Activated T-helper 9 cell treated with anti-CD3 and anti-CD28 coated beads, Interleukin-2, amount 50 U/mL, for 16 hours (primary cell): ENCODE data around the gene FOXF2.

Experiments
- DNase-seq: peaks from one replicate; pipeline ENCODE4 v3.0.0-alpha.2; 2020; ENCODE audit warnings: low read depth

Gene FOXF2

DNA sequence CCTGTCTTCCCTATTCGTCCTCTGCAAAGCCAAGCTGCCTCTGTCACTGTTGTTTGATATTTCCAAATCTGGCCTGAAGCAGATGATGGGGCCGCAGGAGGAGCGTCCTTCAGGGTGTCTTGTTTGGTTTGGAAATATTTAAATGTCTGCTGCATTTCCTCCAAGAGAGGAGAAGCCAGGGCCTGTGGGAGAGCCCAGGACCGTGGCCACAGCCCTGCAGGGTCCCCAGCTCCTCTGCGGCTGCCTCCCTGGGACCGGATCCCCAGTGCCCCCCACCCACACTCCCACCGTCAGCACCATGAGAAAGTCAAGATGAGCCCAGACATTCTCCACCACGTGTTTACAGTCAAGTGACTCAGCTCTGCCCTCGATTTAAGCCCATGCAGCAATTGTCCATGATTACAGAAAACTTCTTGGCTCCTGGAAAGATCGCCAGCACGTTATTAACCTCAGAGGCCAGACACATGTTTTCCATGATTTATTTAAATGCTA, 18.2 kb downstream of the FOXF2 start:
- DNase-seq = no peak

DNA sequence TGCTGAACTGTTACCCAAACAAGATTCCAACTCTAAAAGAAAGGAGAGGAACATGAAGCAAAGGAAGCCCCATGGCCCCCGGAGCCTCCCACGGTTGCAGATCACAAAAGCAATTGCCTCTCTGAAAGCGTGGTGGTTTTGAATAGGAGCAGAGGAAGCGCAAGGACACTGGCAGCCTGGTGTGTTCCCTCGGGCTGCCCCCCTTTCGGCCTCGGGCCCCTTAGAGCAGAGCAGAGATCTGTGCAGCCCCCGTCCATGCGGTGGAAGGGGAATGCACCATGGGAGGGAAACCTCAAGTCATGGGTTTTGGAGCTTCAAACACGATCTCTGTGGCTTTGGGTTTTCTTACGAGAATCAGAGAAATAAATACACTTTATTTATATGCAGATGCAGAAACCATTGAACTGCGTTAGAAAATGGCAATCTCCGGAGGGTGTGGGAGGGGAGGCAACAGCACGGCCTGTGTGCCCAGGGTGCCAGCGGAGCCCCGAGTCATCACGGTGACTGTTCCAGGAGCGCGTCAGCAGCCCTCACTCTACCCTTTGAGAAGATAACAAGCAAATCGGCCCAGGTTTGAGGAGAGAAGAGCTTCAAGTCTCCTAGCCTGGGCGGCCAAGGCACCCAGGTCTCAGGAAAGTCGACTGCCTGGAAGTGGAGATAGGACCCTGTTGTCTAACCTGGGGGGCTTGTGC, 20.5 kb downstream of the FOXF2 start:
- no peak for DNase-seq

DNA sequence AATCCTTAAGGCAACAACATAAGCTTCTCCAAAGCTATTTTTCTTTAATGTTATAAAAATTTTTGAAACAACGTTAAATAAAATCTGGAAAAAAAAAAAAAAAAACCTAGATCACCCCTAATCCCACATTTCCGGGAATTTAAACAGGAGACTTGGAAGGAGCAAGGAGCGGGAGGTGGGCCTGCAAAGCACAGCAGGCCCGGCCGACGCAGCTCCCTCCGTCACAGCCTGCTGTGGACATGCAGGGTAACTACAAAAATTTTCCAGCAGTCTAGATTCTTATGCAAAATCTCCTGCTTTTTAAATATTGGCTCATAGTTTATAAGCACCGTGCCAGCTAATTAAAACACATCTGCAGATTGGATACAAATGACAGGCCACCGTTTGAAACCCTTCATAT, 23.5 kb downstream of the FOXF2 start:
- no peak for DNase-seq

DNA sequence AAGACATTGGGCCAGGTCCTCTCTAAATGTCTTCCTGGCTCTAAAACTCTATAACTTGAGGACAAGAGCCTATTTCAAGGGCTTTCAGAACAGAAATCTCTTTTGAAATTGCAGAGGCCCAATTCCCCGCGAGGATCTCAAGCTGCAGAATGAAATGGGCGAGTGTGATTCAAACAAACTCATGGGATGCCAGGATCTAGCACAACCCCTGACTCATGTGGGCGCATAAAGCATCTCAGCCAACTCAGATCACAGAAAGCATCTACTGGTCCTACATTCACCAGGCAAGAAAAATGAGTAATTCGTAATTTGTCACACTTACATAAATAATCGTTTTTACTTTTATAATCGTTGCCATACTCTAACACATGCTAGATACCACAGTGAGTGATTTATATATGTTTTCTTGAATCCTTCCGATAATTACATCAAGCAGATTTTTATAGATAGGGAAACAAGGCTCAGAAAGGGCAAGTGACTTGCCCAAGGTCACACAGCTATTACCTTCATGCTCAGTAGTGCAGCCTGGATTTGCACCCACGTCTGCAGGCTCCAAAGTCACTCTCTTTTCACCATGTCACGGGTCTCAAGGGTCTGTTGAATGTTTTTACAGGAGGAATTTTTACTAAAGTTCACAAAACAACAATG, 26.2 kb downstream of the FOXF2 start:
- no peak for DNase-seq

DNA sequence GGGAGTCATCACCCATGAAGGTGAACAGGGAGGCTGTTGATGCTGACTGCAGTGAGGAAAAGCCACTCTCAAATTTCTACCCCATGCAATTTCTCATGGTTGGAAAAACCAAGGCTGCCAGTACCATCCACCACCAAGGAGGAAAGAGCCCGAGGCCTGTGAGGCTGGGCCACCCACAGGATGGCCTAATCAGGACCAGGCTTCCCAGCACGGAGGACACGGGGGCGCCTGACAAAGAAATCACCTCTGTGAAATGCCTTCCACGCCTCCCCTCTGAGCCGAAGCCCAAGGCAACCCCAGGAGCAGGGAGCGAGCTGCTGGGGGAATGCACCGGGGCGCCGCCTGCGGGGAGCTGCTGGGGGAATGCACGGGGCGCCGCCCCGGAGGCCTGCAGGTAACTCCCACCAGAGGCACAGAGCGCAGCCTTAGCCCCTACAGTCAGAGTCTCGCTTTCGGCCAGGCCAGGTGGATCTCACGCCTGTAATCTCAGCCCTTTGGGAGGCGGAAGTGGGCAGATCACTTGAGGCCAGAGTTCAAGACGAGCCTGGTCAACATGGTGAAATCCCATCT, 26.9 kb downstream of the FOXF2 start:
- no peak for DNase-seq

DNA sequence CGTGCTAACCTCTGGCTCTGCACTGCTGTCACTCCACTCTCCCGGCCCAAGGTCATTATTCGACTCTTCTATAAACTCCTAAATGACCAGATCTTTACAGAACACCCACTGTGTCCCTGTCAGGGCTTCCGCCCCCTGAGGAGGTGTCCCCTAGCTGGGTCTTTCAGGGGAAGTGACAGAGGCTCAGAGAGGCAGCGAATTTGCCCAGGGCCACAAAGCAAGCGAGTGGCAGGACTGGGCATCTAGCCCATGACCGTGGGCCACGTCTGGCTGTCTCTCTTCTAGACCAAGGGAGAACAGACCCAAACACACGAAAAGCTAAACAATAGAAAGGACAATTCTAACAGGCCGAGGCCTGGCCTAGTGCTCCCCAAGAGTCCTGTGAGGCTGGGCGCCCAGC, 27.4 kb downstream of the FOXF2 start:
- no peak for DNase-seq

DNA sequence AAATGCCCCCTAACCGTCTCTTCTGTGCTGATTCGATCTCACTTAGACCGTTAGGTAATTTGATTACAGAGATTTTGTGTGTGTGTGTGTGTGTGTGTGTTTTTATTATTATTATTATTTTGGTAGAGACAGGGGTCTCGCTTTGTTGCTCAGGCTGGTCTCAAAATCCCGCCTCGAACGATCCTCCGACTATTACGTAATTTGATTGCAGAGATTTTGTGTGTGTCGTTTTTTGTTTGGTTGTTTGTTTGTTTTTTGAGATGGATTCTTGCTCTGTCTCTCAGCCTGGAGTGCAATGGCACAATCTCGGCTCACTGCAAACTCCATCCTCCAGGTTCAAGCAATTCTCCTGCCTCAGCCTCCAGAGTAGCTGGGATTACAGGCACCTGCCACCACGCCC, 28.3 kb downstream of the FOXF2 start:
- DNase-seq = no peak

DNA sequence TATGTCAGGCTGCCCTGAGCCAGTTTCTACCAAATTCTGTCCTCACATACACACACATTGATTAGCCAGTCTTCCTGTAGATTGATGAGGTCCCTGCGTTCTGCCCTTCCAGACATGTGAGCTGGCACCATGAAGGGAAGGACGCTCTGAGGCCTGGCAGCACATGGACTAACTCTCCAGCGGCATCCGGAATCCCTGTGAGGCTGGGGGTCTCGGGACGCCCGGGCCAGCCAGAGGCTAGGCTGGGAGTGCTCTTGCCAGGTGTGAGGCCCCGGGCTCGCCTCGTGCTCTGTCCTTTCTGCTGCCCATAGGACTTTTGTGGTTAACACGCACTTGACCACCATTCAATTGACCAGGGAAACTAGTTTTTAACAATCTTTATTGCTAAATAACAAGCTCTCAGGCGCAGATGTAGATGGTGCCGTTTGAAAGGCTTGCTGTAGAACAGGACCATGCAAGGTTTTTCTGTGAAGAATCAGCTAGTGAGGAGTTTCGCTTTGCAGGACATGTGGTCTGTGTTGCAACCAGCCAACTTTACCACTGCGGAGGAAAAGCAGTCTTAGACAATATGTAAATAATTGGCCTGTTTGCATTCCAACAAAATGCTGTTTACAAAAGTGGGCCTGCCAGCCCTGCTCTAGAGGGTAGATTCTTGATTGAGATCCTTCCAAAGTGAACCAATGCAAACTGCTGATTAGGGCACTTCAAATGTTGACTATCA, 29.3 kb downstream of the FOXF2 start:
- no peak for DNase-seq

DNA sequence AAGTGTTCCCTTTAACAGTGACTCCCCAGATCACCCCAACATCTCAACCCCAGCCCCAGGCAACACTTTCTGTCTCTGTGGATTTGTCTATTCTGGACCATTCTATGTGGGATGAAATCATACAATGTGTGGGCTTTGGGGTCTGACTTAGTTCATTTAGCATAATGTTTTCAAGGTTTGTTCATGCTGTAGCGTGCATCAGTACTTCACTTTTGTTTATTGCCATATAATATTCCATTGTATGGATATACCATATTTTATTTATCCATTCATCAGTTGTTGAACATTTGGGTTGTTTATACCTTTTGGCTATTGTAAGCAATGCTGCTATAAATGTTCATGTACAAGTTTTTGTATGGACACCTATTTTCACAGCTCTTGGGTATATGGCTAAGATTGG, 31.0 kb downstream of the FOXF2 start:
- DNase-seq = no peak

DNA sequence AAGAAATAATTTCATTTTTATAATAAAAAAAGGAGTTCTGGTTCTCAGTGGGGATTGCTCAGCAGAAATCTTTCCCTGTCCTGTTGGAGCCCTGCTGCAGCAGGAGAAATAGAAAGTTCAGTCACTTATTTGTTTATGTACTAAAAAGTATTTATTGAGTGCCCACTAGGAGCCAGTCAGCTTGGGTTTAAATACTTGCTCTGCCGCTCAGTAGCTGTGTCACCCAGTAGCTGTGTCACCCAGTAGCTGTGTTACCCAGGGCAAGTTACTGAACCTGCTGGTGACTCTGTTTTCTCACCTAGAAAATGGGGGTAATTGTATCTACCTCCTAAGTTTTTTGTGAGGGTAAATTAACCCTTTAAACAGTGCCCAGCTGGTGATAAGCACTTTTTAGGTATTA, 32.9 kb downstream of the FOXF2 start:
- no peak for DNase-seq

DNA sequence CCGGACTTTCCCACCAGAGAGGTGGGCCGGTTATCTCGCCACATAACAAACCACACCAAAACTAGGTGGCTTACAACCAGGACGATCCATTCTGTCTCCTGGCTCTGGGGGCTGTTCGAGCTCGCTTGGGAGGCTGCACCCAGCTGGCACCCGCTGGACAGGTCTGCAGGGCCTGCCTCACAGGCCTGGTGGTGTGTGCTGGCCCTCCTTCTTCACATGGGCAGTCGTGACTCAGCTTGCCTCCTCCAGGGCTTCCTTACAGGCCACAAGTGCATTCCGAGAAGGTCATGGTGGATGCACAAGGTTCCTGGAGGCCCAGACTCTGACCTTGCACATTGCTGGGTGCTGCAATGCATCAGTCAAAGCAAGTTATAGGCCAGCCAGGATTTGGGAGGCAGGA, 34.2 kb downstream of the FOXF2 start:
- DNase-seq = no peak

DNA sequence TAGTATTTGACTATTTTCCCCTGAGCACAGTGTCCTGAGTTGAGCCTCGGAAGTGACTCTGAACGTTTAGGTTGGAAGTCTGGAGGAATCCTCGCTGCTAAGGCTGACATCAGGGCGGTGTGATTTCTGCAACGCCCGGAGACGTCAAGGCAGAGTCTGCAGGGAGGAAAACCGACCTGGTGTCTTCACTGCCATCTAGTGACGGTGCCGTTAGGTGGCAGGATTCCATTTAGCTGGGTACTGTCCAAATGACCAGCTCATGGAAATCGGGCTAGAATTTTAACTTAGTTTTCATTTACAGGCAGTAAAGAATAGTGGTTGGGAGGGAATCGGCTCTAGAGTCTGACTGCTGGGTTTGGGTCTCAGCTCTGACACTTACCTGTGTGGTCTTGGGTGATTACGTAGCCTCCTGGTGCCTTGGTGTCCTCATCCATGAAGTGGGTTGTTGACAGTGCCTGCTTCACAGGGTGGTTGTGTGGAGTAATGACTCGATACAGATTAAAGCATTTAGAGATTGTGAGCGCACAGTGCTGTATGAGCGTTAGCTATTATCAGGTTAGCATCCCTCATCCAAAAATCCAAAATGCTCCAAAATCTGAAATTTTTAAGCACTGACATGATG, 35.0 kb downstream of the FOXF2 start:
- no peak for DNase-seq

DNA sequence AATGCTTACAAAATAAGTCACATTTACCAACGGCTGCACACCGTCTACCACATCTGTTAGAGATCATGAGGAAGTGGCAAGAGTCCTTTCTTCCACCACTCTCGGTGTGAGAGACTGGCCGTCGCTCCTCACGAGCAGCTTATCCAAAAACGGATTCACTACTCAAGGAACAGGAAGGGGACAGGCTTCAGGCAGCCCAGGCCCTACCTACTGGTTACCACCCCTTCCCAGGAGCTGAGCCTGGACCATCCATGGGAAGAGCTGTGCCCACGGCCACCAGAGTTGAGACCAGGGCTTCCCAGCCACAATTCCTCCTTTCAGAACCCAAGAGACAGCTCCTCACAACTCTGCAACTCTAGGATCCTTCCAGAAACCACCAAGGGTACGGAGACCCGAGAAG, 37.0 kb downstream of the FOXF2 start:
- DNase-seq = no peak

DNA sequence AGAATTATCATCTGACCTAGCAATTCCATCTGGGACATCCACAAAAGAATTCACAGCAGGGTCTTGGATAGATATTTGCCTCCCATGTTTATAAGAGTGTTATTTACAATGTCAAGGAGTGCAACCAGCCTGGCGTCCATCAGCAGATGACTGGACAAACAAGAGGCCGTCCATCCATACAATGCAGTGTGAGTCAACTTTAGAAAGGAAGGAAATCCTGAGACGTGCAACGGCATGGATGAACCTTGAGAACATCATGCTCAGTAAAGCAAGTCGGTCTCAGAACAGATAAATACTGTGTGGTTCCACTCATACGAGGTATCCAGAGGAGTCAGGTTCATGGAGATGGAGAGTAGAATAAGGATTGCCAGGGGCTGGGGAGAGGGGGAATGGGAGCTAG, 46.4 kb downstream of the FOXF2 start:
- no peak for DNase-seq

DNA sequence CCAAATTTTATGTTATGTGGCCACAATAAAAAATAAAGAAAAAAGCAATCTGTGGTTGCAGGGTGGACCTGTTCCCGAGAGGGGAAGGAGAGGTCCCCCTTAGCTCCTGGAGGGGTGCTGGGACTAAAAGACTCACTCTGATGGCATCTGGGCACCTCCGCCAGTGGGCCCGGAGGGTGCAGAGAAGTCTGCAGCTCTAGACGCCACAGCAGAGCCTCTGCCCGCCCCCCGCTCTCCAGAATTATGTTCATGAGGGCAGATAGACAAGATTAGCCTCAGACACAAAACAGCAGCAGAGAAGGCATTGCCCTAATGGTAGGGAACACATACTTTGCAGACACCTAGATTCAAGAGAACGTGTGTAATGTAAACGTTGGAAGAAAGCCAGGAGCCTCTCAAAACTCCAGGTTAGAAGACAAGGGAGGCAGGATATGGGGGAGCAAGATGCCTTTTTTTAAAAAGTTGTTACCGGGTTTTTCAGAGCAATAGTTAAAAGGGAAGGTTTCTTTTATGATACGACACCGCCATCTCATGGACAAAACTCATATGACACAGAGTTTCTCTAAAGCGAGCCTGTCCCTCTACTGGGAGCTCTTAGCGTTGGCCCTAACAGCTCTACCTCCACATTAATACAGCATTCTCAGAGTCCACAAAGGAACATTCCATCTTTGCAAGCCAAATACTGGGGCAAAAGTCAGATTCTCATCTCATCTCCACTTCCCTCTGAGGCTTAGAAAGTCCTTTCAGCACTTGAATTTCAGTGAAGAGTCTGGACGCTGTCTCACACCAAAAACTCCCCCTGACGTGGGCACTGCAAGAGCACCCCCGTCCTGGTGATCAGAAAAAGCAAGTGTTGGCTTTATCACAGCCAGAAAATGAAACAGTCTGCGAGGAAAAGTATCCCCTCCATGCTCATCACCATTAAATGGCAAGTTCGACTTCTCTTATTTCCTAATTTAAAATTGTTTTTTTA, 47.2 kb downstream of the FOXF2 start:
- no peak for DNase-seq

DNA sequence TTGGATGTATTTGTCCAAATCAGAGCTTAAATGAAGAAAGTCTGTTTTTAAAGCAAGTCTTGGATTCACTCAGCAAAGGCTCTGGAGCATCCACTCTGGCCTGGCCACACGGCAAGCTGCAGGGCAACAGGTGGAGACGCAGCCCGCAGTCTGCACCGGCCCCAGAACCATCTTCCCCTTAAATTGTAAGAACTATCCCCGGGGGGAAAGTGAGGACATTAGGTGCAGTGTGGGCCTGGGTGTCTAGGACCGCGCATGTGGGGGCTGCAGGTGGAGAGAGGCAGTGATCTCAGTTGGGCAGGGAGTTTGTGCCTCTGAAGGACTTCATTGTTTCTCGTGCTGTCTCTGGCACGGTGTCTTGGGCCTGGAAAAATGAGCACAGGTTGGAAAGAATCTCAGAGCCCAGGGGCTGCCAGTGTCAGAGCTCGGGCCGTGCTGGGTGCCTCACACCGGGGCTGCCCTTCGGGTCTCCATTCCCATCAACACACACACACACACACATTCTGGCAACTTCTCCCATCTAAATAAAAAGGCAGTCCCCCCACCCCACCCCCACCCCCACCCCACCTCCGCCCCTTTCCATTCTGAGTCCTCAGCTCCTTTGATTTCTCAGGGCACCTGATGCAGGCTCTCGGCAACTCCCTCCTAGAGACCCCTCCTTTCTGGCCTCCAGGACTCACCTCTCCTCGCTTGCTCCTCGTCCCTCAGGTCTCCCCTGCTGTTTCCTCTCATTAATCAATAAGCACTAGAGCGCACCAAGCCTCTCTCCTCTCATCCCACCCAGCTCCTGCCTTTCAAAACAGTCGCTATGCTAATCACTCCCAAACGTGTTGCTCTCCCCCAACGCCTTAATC, 48.4 kb downstream of the FOXF2 start:
- DNase-seq = no peak

DNA sequence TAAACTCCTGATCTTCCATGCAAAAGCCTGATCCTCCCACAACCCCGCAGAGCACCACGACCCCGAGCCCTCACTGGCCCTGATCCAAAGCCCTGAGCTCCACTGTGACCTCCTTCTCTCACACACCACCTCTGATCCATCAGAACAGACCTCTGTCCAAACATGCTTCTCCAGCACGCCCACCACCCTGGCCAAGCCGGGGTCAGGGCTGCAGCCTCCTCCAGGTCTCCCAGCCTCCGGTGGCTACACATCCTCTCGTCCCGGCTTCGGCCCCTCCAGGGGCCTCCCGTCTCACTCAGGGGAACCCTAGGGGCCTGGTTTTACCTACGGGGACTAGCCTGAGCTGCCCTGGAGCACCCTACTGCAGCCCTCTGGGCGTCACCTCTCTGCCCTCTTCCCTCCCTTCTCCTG, 49.1 kb downstream of the FOXF2 start:
- DNase-seq = no peak

DNA sequence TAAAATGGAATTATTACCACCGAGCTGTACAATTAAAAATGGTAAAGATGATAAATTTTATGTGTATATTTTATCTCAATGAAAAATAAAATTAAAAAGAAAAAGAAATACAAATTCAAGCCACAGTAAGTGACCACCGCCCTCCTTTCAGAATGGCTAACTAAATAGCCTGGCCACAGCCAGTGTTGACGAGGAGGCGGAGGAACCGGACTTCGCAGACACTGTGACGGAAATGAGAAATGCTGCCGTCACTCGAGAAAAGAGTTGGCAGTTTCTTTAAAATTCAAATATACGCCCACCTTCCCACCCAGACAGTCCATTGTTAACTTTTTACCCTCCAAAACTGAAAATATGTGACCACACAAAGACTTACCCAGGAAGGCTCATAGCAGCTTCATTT, 50.0 kb downstream of the FOXF2 start:
- no peak for DNase-seq

DNA sequence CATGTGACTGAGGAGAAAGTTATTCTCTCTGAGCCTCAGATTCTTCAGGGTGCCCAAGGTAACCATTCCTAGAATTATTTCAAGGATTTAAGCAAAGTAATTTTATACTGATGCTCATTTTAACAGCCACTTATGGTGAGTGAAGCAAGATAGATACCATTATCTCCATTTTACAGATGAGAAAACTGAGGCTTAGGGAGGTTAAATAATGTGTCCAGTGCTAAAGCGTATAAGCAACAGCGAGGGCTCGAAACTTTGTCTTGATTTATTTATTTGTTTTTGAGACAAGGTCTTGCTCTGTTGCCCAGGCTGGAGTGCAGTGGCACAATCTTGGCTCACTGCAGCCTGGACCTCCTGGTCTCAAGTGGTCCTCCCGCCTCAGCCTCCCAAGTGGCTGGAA, 53.6 kb downstream of the FOXF2 start:
- DNase-seq = no peak
